Fibroblast of skin of back (primary cell): Measurements from ENCODE around the gene LRPAP1. TPM values are rescaled to one million over a fixed set of nuclear protein-coding genes. Genes with fewer than 3 reads are reported as not detected.
A peak's percentile ranks its signal among the peaks of the same experiment; 100 is the strongest.
"Not testable (repeated sequence)": the region's sequence is repeated elsewhere in the genome, so short reads cannot be mapped to it uniquely, and the experiment has no call there.

Experiments used
- DNase-seq: peaks from one replicate; pipeline ENCODE4 v3.0.0-alpha.2; 2013
- polyA plus RNA-seq, 2 experiments: library from polyadenylated mRNA; unstranded; fragments of 120-200 nt; gene quantifications; one replicate each; pipeline ENCODE4 v1.2.1, GENCODE V29; 2013; ENCODE audit not compliant: insufficient read length in 2 of 2

The LRPAP1 gene
- 154 TPM for polyA plus RNA-seq (2013, experiment 1 of 2; ENCODE audit: insufficient read length)
- polyA plus RNA-seq (2013, experiment 2 of 2; ENCODE audit: insufficient read length) = 123 TPM

DNA sequence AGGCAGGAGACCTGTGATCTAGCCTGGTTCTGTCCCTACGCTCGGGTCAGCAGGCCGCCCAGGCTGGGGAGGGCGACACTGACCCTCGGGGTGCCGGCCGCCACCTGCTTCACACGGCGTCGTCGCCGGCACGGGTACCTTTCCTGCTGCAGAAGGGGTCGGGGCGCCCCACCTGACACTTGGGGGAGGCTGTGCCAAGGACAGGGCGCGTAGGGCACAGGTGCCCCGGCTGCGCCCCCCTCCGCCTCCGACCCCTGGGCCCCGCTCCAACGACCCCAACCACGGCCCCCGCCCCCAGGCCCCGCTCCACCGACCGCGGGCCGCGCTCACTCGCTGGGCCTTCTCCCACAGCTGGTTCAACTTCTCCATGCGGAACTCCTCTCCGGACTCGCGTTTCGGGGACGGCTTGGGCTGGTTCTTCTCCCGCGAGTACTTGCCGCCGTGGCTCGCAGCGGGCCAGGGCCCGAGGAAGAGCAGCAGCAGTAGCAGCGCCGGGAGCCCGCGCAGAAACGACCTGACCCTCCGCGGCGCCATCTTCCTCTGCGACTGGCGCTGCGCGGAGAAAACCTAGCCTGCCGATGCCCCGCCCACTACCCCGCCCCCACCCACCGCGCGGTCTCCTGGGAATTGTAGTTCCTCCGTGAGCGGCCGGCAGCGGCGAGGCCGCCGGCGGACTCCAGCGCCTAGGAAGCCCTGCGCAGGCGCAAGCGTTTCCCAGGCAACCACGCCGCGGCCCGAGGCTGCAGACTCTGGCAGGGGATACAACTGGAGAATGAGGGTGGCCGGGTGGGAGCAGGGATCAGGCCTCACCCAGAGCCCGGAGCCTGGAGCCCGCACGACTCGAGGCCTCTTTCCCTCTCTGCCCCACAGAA lies at the start of gene LRPAP1:
TSS of gene LRPAP1 (minus strand) at position 544 of the 872 bp plus-strand sequence. CDS start at position 534, 10 bp downstream.
- peak; percentile 85 for DNase-seq

GRCh38 chr4:3581334-3582090 lies 49.3 kb upstream of the LRPAP1 start:
- not testable (repeated sequence) for DNase-seq

DNA sequence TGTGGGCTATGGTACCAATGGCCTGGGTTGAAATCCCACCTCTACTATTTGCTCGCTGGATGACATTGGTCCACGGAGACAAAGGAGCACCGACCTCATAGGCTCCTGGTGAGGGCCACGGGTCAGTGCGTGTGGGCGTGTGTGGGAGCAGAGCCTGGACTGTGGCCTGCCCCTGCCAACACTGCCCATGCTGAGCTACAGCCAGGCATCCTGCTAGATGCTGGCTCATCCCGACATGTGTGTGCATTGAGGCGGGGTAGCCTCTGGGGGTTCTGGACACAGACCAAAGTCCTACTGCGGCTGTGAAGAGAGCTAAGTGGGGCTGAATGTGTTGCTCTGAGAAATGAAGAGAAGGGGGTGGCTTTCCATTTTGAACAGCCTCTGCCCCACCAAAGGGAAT lies 48.6 kb upstream of the LRPAP1 start:
- DNase-seq = not testable (repeated sequence)

DNA sequence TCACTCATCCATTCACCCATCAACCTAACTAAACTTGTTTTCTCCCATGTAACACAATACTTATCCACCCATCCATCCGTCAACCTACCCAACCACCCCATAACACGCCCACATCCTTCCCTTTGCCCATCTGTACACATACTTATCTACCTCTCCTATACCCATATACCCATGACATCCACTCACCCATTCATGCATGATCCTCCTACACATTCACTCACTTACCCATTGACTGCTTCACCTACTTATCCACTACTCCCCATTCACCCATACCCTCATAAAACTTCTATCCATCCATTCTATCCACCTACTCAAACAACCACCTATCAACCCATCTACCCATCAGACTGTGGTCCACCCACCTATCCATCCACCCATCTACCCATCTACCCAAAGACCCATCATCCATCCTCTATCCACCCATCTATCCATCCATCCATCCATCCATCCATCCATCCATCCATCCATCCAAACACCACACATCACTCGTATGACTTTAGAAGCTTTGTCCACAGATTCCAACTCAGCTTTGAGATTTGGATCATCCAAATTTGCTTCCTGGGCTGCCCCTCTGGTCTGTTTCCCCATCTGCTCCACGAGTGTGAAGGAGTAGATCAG lies 46.4 kb upstream of the LRPAP1 start:
- DNase-seq = not testable (repeated sequence)

GRCh38 chr4:3578052-3578451 lies 45.8 kb upstream of the LRPAP1 start:
- DNase-seq = not testable (repeated sequence)

- DNase-seq = not testable (repeated sequence)
Measured at GRCh38 chr4:3577208-3577892, 45.1 kb upstream of the LRPAP1 start.

DNA sequence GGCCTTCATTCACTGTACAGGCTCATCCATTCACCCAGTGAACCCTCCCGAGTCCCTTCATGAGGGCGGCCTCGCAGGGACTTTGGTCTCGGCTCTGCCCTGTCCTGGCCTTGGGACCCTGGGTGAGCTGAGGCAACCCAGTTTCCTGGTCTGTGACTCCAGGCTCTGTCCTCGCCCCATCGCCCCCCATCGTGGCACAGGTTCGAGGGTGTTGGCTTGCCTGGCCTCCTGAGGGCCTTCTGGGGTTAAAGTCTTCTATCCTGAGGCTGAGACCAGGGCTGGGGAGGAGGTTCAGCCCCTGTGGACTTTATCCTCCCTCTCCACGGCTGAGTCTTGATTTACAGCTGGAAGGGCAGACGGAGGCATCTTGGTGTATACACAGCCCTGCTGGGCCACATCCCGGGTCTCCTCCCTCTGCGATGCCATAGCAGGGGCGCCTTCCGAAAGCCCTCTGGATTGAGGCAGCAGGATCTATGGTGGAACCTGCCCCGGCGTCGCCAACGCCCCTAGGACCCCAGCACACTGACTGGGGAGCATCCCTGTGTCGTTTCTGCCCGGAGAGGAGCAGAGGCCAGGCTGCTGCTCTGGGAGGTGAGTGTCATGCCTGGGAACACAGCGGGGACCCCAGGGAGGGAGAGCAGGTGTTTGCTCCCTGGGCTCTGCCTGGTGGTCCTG lies 44.4 kb upstream of the LRPAP1 start:
- DNase-seq = not testable (repeated sequence)

DNA sequence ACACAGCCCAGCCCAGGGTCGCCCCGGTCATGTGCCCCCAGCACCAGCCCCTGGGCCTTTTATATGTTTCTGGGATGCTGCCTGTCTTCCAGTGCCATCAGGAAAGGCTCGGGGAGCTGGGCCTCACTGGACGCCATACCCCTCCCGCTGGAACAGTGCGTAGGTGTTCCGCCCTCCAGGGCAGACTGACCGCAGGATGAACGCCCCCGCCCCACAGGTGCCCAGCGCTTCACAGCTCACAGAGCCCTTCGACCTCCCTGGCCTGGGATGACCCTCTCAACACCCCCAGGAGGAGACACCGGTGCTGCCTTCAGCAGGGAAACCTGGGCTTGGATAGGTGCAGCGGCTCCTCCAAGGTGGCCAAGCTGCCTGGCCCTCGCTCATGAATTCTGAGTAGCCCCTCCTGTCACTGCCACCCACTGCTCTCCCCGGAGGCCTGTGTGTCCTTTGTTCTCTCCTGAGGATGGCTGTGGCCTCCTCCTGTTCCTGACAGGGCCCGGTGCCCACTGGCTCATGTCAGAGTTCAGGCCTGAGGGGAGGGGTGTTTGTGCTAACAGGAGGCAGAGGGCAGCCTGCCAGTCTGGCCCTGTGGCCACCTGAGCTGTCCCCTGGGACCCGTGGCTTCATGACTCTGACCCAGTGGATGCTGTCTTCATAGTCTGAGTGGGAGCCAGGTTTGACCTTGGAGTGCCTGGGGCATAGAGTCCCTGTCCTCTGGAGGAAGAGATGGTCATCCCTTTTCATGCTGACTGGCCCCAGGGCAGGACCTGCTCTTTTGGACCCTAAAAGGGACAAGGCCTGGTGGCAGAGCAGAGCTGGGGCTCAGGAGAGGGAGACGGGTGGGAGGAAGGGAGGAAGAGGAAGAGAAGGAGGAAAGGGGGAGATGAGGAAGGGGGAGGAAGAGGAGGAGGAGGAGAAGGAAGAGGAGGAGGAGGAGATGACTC lies 43.5 kb upstream of the LRPAP1 start:
- not testable (repeated sequence) for DNase-seq

- DNase-seq = not testable (repeated sequence)
Measured at GRCh38 chr4:3574865-3575264, 42.6 kb upstream of the LRPAP1 start.

- DNase-seq = not testable (repeated sequence)
Measured at GRCh38 chr4:3574346-3574745, 42.1 kb upstream of the LRPAP1 start.

- DNase-seq = no peak
Measured at GRCh38 chr4:3573131-3573530, 40.9 kb upstream of the LRPAP1 start.

GRCh38 chr4:3572363-3572762 lies 40.1 kb upstream of the LRPAP1 start:
- no peak for DNase-seq

DNA sequence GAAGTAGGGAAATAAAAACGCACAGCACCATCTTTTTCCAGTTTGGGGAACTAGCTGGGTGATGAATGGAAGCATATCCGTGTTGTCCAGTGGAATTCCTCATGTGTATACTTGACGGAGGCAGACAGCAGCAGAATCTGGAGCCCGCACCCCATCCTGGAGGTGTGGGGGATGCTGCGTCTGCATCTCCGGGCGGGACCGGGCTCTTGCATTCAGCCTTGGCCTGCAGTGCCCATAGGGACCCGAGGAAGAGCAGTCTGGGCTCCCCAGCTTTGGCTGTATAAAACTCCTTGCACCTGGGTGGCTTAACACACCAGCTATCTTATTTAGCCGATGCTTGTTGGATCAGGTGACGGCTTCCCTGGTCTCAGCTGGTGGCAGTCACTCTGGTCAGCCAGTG lies 39.7 kb upstream of the LRPAP1 start:
- DNase-seq = no peak

GRCh38 chr4:3570923-3571322 lies 38.7 kb upstream of the LRPAP1 start:
- DNase-seq = not testable (repeated sequence)

DNA sequence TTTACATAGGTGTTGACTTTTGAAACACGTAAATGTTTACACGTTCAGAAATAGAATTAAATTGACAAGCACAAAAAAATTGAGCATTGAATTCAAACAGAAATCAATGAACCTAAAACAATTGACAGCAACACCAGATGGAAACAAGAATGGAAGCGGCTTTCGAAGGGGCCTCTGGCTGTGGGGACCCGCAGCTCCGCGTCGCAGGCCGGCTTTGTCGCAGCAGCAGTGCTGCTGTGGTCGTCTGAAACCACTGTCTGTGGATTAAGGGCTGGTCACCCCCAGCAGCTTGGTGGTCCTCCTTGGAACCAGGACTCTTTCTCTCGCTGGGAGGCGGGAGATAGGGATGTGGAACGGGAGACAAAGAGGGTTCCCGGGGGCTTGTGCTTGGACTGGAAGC lies 37.4 kb upstream of the LRPAP1 start:
- not testable (repeated sequence) for DNase-seq

DNA sequence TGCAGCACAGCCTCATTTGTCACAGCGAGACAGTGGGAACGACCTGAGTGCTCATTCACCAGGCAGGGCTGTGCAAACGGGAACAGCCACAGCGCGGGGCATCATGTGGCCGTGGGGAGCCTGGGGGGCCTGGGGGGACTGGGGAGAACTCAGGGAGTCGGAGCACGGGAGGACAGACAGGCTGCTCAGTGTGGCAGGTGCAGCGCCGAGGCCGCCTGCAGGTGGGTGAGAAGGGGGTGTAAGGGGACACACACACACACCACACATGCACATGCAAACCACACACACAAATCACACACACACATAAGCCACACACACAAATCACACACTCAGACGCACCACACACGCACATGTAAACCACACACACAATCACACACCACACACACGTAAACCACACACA lies 34.5 kb upstream of the LRPAP1 start:
- not testable (repeated sequence) for DNase-seq

- peak; percentile 21 for DNase-seq
Measured at GRCh38 chr4:3566301-3566700, 34.1 kb upstream of the LRPAP1 start.

- DNase-seq = not testable (repeated sequence)
Measured at GRCh38 chr4:3564948-3565347, 32.7 kb upstream of the LRPAP1 start.

DNA sequence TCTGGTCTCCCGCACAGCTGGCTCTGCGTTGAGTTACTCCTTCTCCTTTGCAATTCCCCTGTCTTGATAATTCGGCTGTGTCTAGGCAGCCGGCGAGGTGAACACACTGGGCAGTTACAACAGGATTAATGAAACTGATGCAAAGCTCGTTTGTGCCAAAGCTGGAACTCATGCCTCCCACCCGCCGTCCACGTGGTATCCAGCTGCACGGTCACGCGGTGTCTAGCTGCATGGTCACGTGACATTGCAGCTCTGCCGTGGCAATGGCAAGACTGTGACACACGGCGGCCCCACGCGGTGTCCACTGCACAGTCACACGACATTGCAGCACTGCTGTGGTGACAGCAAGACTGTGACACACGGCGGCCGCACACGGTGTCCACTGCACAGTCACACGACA lies 31.2 kb upstream of the LRPAP1 start:
- no peak for DNase-seq

GRCh38 chr4:3562127-3562526 lies 29.9 kb upstream of the LRPAP1 start:
- not testable (repeated sequence) for DNase-seq
